Colon (tissue), 2 donors: ENCODE measurements around the gene NPAT.
"Not testable (repeated sequence)": the region's sequence is repeated elsewhere in the genome, so short reads cannot be mapped to it uniquely, and the experiment has no call there.

Experiments
- FAIRE-seq: peaks from 2 replicates; lab custom pipeline; 2012; peaks lifted over from hg19 to GRCh38; lab: Jason Lieb, UNC
- donor health status: control.
- donor health status: control.

The NPAT gene

DNA sequence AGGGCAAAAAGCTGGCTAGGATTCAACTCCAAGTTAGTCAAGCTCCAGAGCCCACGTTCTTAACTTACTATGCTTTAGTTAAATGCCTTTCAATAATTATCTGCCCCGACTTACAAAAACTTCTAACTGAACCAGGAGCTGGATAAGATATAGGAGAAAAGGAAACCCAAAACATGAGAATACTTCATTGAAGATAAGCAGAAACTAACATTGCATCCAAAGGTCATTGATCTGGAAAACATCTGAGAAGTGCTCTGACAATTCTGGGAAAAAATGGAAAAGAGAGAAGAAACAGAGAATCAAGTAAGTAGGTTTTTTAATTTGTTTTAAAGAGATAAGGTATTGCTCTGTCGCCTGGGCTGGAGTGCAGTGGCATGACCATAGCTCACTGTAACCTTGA, 73.9 kb downstream of the NPAT start:
- FAIRE-seq, result no peak

DNA sequence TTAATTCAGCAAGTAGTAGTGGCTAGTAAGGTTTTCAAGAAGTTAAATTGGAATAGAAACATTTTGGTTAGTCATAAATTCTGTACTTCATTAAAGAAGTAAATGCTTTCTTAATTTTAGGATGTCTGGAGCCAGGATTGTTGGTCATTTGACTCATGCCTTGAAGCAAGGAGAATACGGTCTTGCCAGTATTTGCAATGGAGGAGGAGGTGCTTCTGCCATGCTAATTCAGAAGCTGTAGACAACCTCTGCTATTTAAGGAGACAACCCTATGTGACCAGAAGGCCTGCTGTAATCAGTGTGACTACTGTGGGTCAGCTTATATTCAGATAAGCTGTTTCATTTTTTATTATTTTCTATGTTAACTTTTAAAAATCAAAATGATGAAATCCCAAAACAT, 75.3 kb downstream of the NPAT start:
- FAIRE-seq, result no peak

DNA sequence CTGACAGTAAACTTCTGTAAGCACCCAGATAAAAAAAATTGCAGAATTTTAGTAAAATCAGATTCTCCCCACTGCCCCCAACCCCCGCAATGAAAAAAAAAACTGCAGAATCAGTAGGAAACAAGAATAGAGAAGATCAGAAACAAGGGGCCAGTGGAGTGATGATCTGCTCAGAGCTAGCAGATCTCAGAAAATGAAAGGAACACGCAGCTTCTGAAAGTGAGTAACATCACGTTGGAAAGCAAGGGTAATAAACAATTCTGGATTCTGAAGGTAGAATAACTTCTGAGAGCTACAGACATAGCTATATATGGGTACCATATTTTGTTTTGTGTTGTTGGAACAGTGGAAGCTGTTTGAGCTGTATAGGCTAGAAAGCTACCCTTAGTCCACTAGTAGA, 77.8 kb downstream of the NPAT start:
- no peak for FAIRE-seq

DNA sequence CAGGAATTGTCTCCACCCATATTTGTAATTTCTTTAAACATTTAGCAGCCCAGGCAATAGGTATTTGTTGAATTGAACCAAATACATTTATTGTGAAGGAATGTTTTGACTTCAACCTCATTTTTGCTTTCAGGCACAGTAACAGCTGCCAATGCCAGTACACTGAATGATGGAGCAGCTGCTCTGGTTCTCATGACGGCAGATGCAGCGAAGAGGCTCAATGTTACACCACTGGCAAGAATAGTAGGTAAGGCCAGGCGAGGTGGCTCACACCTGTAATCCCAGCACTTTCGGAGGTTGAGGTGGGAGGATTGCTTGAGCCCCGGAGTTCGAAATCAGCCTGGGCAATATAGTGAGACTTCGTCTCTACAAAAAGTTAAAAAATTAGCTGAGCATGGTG, 80.1 kb downstream of the NPAT start:
- no peak for FAIRE-seq

DNA sequence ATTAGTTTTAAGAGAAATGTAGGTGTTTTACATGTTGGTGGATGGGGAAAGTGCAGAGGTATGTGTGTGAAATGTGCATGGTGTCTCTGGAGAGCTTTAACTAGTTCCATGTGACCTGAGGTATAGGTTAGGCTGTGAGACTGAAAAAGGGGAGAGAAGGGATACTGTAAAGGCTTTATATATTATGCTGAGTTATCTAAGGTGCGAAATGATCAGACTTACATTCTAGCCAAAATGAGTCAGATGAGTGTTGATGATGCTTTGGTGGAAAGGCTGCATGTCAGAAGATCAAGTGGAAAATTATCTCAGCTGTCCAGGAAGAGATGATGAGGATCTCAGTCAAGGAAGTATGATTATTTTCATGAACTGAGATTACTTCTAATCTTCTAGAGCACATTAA, 85.2 kb downstream of the NPAT start:
- no peak for FAIRE-seq

DNA sequence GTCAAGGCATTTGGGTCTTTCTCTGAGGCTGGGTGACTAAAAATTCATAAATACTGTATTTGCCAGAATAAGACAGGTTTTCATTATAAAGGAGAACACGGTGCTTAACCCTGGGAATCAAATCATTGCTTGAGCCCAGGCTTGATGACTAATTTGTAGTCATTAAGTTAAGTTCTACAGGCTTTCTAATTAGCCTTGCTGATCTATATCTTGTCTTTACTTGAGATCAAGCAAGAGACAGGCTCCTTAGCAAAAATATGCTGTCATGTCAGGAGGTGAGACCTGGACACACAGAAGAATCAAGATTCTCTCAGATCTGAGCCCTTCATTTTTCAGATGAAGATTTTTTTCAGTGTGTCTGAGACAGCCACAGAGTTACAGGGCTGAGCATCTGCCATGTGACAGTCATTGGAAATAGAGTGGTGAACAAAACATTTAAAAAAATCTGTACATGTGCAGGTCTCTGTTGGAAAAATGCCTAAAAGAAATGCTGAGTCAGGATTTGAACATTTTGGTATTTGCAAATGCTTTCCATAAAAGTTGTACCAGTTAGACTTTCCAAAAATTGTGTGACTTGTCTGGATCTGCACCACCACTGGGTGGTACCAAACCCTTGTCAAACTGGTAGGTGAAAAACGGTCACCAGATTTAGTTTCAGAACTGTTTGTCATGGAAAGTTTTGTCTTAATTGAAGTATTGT, 86.4 kb downstream of the NPAT start:
- no peak for FAIRE-seq

DNA sequence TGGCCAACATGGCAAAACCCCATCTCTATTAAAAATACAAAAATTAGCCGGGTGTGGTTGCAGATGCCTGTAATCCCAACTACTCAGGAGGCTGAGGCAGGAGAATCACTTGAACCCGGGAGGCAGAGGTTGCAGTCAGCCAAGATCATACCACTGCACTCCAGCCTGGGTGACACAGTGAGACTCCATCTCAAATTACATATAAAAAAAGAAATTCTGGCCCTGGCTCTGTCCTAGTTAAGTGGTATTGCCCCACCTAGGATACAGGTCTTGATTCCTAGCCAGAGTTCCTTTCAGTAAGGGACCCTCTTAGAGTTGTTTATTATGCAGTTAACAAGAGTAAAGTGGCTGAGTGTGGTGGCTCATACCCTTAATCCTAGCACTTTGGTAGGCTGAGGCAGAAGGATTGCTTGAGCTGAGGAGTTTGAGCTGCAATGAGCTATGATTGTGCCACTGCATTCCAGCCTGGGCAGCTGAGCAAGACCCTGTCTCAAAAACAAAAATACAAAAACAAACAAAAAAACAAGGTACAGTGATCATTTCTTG, 89.4 kb downstream of the NPAT start:
- not testable (repeated sequence) for FAIRE-seq

DNA sequence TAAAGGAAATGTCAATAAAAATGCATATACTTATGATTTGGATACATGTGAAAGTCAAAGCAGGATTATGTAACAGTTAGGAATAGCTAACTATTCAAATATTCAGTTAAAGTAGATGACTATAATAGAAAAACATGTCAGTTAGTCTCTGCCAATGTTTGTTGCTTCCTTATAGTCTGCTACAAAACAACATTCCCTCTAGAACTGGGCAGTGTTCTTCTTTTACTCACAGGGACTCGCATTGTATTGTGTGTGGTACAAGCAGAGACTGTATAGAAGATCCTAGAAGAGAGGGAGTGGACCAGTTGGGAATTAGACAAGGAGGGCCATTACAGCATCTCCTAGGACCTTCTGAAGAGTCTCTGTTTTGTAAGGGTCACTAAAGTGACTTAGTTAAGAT, 90.4 kb downstream of the NPAT start:
- no peak for FAIRE-seq

DNA sequence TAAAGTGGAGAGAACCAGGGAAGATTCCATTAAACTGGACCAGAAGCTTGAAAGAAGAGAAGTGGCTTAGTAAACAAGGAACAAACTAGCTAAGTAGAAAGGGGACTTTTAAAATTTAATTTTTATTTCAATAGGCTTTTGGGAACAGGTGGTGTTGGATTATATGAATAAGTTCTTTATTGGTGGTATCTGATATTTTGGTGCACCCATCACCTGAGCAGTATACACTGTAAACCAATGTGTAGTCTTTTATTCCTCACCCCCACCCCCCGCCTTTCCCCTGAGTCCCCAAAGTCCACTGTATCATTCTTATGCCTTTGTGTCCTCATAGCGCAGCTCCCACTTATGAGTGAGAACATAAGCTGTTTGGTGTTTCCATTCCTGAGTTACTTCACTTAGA, 93.7 kb downstream of the NPAT start:
- FAIRE-seq, result no peak

DNA sequence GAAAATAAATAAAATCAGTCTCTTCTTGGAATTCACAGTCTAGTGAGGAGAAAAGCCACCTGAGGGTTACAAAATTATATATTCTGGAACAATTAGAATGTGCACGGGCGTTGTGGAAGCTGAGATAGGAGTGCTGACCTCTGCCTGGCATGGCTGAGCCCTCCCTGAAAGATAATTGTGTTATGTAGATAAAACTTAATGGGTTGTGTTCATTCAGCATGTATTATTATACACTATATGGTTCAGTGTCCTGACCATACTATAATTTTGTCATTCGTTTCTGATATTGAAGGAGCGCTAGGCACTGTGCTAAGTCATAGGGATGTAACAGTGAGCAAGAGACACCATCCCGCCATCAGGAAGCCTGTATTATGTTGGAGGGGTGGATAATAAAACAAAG, 97.3 kb downstream of the NPAT start:
- FAIRE-seq, result no peak

DNA sequence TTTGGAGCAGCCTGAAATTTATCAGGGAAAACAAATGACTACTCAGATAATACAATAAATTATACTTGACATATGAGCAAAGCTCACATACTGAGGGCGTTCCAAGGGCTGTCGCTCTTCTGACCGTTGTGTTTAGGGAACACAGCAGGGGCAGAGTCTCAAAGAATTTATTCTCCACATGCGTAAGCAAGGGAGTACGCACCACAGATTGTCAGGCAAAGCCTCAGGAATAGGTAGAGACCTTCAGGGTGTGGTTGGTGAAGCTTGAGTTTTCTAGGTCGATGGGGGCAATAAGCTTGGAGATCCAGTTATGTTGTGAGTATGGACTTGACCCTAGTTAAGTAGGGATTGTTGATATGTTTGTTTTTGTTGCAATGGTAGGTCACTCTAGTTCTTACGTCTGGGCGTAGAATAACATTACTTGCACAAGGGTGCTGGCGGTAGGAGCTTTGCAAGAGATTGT, 100.2 kb downstream of the NPAT start:
- FAIRE-seq, result no peak

DNA sequence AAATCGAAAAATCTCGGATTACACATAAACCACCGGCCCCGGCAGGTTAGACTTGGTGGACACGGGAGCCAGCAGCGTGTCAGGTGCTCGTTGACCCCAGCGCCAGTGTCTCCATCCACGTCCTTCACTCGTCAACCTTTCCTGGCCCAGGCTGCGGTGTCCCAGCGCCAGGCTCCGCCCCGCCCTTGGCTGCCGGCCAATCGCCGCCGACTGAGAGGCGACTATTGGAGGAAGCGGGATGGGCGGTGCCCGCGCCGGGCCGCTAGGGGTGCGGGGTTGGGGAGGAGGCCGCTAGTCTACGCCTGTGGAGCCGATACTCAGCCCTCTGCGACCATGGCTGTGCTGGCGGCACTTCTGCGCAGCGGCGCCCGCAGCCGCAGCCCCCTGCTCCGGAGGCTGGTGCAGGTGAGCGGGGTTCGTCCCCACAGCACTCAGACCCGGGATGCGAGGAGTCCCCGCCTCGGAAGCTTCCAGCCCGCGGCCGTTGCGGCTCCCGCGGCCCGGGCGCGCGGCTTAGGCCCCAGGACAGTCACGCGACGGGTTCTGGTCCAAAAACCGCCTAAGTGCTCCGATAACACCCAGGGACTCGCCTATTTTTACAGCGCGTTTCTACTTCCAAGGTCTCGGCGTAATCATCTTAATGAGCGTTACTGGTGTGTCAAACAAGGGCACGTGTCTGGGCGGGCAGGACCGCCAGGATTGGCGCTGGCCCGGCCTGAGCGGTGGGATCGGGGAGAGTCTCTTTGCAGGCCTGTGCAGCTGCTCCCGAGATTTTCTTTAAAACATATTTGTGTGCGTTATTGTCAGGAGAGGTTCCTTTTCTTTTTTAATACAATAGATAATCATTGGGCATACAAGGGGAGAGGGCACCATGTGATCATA, 100.9 kb downstream of the NPAT start, which contains the start of gene ACAT1:
ACAT1 (plus strand) TSS at position 294 of the 882 bp plus-strand sequence; CDS start at position 334, 40 bp downstream.
- no peak for FAIRE-seq

DNA sequence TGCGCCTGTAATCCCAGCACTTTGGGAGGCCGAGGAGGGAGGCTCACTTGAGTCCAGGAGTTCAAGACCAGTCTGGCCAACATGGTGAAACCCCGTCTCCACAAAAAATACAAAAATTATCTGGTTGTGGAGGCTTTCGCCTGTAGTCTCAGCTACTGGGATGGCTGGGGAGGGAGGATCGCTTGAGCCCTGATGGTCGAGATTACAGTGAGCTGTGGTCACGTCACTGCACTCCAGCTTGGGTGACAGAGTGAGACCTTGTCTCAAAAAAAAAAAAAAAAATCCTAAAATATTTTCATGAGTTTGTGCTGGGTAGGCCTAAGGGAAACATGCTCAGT, 101.5 kb downstream of the NPAT start:
- FAIRE-seq, result not testable (repeated sequence)

DNA sequence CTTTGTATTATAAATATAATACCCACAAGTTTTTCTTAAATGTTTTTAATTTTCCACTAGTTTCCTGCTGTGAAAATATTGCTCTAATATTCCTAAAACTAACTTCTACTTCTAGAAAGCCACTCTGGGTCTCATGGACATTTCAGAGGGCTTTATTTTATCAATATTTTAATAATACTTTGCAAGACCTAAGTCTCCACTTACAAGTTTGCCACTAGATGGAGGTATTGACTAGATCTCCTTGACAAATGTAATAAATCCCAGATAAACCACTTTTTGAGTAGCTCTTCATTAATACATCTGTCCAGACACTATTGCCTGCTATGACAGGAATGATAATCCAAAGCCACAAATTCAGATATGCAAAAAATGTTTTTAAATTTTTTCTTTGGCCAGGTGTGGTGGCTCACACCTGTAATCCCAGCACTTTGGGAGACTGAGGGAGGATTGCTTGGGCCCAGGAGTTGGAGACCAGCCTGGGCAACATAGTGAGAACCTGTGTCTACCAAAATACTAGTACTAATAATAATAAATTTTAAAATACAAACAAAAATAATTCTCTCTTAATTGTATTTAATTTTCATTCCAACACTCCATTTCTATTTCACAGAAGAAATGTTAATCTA, 104.6 kb downstream of the NPAT start:
- no peak for FAIRE-seq

DNA sequence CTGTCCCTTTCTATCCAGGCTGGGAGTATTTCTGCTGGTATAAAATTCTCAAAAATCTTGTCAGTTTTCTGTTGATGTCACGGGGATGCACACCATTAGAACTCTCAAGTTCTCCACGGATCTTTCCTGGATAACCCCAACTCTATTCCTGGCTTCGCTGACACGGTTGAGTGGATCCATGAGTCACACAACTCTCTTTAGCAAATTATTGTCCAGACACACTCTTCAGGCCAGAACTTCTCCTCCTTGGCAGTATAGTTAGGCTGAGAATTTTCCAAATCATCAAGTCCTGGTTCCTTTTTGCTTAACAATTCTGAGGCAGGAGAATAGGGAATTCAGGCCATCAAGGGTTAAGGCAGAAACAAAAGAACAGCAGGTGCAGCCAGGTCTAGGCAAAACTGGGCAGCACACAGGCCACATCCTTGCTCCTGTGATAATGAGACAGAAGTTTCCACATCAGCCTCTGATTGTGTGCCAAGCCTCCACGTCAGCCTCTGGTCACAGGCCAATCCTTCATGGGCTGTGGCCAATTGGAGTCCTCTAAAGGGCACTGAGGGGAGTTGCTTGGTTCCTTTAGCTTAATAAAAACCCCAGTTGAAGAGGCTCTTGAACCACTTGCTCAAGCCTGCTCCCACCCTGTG, 106.8 kb downstream of the NPAT start:
- FAIRE-seq, result no peak

DNA sequence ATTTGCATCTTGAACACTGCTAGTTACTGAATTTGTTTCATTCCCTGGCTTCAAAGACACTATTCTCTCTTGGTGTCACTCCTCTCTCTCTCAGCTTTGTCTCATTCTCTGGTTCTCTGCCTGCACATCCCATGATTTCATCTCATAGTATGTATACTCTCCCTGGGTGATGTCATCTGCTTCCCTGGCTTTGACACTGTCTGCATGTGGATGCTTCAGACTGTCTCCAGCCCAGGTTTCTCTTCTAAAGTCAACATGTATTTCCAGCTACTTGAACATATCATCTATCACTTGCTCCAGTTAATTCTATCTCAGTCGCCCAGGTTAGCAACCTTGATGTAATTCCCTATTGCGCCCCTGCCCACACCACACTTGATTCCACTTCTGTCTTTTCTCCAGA, 110.4 kb downstream of the NPAT start:
- no peak for FAIRE-seq

DNA sequence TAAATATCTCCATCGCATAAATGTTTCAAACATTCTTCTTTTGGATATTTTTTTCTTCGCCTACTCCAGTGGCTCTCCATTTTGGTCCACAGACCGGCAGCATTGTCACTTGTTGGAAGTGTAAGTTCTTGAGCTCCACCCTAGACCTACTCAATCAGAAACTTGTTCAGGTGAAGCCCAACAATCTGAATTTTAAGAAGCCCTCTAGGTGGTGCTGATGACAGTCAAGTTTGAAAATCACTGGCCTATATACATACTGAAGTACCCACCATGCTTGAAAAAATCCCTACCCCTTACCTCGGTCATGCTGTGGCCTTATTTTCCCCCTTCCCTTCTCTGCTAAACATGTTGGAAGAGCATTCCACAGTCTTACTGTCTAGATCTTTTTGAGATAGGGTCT, 111.3 kb downstream of the NPAT start:
- no peak for FAIRE-seq
